Right lobe of liver (tissue), 6 donors: ENCODE measurements around the gene SLC25A36. TPM values are rescaled to one million over a fixed set of nuclear protein-coding genes. Genes with fewer than 3 reads are reported as not detected.
"Not testable (repeated sequence)": the region's sequence is repeated elsewhere in the genome, so short reads cannot be mapped to it uniquely, and the experiment has no call there.

Source experiments
- ATAC-seq, 4 donors: fragments of 200-7000 bp; cut with Tn5 transposase; one replicate each; pipeline ENCODE4 v1.9.1; 2020; ENCODE audit warnings: mild to moderate bottlenecking in 4 of 4, moderate library complexity in 4 of 4
- DNase-seq, 3 donors: peaks; one replicate each; pipeline ENCODE4 v3.0.0-alpha.2; 2020
- H3K27ac ChIP-seq, 3 donors: fragments of 200-600 bp; one replicate each; pipeline ENCODE4 v1.8.0; 2022
- H3K27me3 ChIP-seq, 2 donors: fragments of 200-600 bp; one replicate each; pipeline ENCODE4 v1.8.0; 2022
- H3K36me3 ChIP-seq, 4 donors: fragments of 200-600 bp; sonication (generic) in 1 of 4; one replicate each; pipeline versions ENCODE4 v1.5.1 to v1.8.0; 2017 to 2022; ENCODE audit warnings: control low read depth in 1 of 4
- H3K4me1 ChIP-seq, 4 donors: fragments of 200-600 bp; sonication (generic) in 1 of 4; one replicate each; pipeline versions ENCODE4 v1.5.1 to v1.8.0; 2017 to 2022; ENCODE audit warnings: control low read depth in 1 of 4
- H3K4me3 ChIP-seq, 3 donors: fragments of 200-600 bp; one replicate each; pipeline ENCODE4 v1.8.0; 2022
- H3K9me3 ChIP-seq, 4 donors: fragments of 200-600 bp; sonication (generic) in 1 of 4; one replicate each; pipeline versions ENCODE4 v1.5.1 to v1.8.0; 2017 to 2022; ENCODE audit warnings: control low read depth in 1 of 4
- POLR2A ChIP-seq: fragments of 450-650 bp; IDR thresholded peaks from one replicate; pipeline ENCODE4 v1.6.1; 2017; ENCODE audit warnings: antibody characterized with exemption, mild to moderate bottlenecking
- WGBS: methylation state at CpG from one replicate; pipeline ENCODE4 v1.1.6; 2018; ENCODE audit warnings: low coverage, low lambda C conversion rate; ENCODE audit not compliant: insufficient coverage; ENCODE audit errors: missing lambda C conversion rate; 5-methylcytosine and 5-hydroxymethylcytosine counted together
- intact Hi-C, 2 donors: fragments of 100-400 bp; cut with DNase I; formaldehyde crosslinking; loops; one replicate each; pipeline versions ENCODE4 v1.11.2 to v1.14.1; 2022
- total RNA-seq, 6 experiments: library from RNA; depleted of rRNA in 2 of 6; stranded (reverse); fragments of >200 nt in 2 of 6; fragmentation: NEBNext Ultra II Directional in 3 of 6; extraction: Animal tissue kit (Norgen Biotek cat#: 25700) in 3 of 6; gene quantifications; one replicate each; pipeline versions ENCODE4 v1.1.0 to v1.2.4, GENCODE V29; 2016 to 2023
- TF ChIP-seq, protein P1 (sequence below), 4 donors: fragments of 200-600 bp in 3 of 4; fragments of 450-650 bp in 1 of 4; IDR thresholded peaks; one replicate each; pipeline versions ENCODE4 v1.5.1 to v1.8.0; 2016 to 2022; ENCODE audit warnings: antibody characterized with exemption in 4 of 4, mild to moderate bottlenecking in 2 of 4
- donor health status: DM: no; HTN: yes; CAD: no.
- donor health status: DM: no; HTN: no; CAD: no.
- donor health status: DM: no; HTN: no; CAD: no.
- donor health status: DM: no; HTN: yes; CAD: no.
- donor health status: DM: no; HTN: yes; CAD: no.

Gene SLC25A36
- total RNA-seq, 6 experiments from 2014 or later: 2.8 to 6.0 (median 5.1) TPM

DNA sequence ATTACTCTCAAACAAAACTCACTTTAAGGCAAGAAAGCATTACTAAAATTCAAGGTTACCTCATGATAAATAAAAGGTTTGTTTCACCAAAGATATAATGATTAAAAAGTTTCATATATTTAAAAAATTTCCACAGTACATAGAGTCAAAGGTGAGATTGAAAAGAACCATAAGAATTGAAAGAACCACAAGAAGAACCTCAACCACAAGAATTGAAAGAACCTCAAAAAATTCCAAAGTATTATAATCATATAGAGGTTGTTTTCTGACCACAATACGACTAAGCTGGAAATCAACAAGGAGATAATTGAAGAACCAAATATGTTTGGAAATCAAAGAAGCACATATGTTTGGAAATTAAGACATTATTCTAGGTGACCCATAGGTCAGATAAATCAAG, 52.7 kb downstream of the SLC25A36 start:
- Histone ChIP-seq H3K9me3 (no peaks in the 10 kb centered on the region), H3K4me1 (no peaks in the 10 kb centered on the region), H3K36me3 (no peaks in the 10 kb centered on the region), H3K4me3 (no peak overlapping the region), H3K27me3 (no peaks in the 10 kb centered on the region), H3K27ac (no peak overlapping the region)
- DNase-seq: no peak
- TF ChIP-seq POLR2A: no peak
- TF ChIP-seq, protein P1, sequence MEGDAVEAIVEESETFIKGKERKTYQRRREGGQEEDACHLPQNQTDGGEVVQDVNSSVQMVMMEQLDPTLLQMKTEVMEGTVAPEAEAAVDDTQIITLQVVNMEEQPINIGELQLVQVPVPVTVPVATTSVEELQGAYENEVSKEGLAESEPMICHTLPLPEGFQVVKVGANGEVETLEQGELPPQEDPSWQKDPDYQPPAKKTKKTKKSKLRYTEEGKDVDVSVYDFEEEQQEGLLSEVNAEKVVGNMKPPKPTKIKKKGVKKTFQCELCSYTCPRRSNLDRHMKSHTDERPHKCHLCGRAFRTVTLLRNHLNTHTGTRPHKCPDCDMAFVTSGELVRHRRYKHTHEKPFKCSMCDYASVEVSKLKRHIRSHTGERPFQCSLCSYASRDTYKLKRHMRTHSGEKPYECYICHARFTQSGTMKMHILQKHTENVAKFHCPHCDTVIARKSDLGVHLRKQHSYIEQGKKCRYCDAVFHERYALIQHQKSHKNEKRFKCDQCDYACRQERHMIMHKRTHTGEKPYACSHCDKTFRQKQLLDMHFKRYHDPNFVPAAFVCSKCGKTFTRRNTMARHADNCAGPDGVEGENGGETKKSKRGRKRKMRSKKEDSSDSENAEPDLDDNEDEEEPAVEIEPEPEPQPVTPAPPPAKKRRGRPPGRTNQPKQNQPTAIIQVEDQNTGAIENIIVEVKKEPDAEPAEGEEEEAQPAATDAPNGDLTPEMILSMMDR (IDR thresholded peaks at IDR 0.05): no peak
- ATAC-seq: no peak
- intact Hi-C loops: no loop called here
- WGBS: 82% methylated on average over 1 of the region's 1 CpG

DNA sequence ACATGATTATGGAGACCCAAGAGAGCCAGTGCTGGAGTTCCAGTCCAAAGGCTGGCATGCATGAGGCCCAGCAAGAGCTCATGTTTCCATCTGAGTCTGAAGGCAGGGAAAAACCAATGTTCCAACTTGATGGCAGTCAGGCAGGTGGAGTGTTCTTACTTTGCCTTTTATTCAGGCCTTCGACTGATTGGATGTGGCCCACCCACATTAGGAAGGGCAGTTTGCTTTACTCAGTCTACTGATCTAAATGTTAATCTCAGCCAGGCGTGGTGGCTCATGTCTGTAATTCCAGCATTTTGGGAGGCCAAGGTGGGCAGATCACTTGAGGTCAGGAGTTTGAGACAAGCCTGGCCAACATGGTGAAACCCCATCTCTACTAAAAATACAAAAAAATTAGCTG, 53.2 kb downstream of the SLC25A36 start:
- DNase-seq, H3K4me3 ChIP-seq, H3K36me3 ChIP-seq, ATAC-seq, H3K9me3 ChIP-seq, H3K27me3 ChIP-seq, H3K4me1 ChIP-seq, intact Hi-C loops, H3K27ac ChIP-seq: not testable (repeated sequence)
- 79% methylated on average over 2 of the region's 2 CpGs for WGBS

DNA sequence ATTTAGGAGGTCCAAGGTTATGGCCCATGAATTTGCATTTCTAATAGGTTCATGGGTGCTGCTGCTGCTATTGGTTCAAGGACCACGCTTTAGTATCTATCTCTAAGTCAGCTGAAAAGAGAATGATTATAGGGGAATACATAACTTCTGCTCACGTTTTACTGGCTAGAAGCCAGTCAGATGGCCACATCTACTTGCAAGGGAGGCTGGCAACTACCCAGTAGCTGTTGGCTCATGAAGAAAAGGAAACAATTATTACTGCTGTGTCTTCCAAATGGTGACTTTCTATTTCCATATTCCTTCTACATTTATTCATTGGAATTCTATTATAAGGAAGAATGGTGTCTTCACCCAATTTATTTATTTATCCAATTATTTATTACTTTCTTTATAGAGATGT, 54.2 kb downstream of the SLC25A36 start:
- intact Hi-C loops: no loop called here
- Histone ChIP-seq H3K27me3 (no peaks in the 10 kb centered on the region), H3K36me3 (no peaks in the 10 kb centered on the region), H3K27ac (no peak overlapping the region), H3K9me3 (no peaks in the 10 kb centered on the region), H3K4me1 (no peaks in the 10 kb centered on the region), H3K4me3 (no peak overlapping the region)
- ATAC-seq: no peak
- 59% methylated on average over 2 of the region's 2 CpGs for WGBS
- TF ChIP-seq POLR2A: no peak
- TF ChIP-seq, protein P1 (IDR thresholded peaks at IDR 0.05): no peak
- no peak for DNase-seq

DNA sequence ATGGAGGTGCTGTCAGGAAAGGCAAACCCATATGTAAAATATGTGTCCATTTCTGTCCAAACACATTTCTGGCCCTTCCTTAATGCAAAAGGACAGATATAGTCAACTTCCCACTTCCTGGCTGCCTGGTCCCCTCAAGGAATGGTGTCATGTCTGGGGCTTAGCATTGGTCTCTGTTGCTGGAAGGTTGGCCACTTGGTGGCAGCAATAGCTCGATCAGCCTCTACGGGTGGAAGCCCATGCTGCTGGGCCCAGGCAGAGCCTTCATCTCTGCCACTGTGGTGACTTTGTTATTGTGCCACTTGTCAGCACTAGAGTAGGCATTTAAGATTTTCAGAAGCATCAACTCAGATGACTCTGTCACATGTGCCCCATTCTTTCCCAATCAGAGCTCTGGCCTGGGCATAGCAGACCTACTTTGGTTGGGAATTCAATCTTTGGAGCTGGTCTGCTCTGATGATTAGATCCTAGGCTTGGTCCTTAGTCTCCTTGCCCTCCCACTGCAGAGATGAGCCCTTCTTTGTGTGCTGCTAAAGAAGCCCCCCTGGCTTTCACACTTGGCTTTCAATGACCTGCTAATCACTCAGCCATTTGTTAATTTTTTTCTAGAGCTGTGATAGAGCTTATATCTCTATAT, 58.5 kb downstream of the SLC25A36 start:
- no peaks in the 10 kb centered on the region for H3K27me3 ChIP-seq
- no peak overlapping the region for H3K27ac ChIP-seq
- no CpG with 5 or more reads among the region's 2 CpGs for WGBS
- H3K4me3 ChIP-seq: no peak overlapping the region
- intact Hi-C loops: loop anchor here in 1 of 2 donors (10.0 kb wide), 1 partner anchor 105 kb away; no protein-coding TSS in a partner anchor
- no peaks in the 10 kb centered on the region for H3K4me1 ChIP-seq
- DNase-seq (peak; percentile 60 to 66 (median 63)), ATAC-seq (peak; percentile 87 to 96 (median 95))
- peaks cover 0 to 4% (median 0%) of the 10 kb centered on the region in 4 donors for H3K9me3 ChIP-seq
- no peaks in the 10 kb centered on the region for H3K36me3 ChIP-seq
- TF ChIP-seq, protein P1 (IDR thresholded peaks at IDR 0.05): peak; percentile 46 to 75 (median 68)
- no peak for TF ChIP-seq POLR2A

DNA sequence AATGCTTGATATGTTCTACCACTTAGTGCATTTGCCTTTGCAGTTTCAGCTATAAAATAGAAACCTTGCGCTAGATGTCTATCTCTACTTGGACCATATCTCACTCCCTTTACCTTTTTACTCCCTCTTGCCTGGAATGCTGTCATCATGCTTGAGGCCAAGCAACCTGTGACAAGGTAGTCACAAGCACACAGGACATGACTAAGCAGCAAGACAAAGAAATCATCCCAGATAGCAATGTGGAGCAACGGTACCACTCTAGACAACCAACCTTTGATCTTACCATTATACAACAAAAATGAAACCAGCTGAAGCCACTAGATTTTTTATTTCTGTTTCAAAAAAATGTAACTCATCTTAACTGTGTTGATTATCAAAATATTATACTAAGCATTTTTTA, 59.0 kb downstream of the SLC25A36 start:
- no peak overlapping the region for H3K27ac ChIP-seq
- ATAC-seq: no peak
- DNase-seq: no peak
- TF ChIP-seq, protein P1 (IDR thresholded peaks at IDR 0.05): no peak
- TF ChIP-seq POLR2A: no peak
- intact Hi-C loops: loop anchor here in 1 of 2 donors (10.0 kb wide), 1 partner anchor 104 kb away; no protein-coding TSS in a partner anchor
- 65% methylated on average over 2 of the region's 2 CpGs for WGBS
- peaks cover 0 to 4% (median 0%) of the 10 kb centered on the region in 4 donors for H3K9me3 ChIP-seq
- H3K4me3 ChIP-seq: no peak overlapping the region
- no peaks in the 10 kb centered on the region for H3K36me3 ChIP-seq
- no peaks in the 10 kb centered on the region for H3K4me1 ChIP-seq
- no peaks in the 10 kb centered on the region for H3K27me3 ChIP-seq
